Loucy (cell line): ENCODE data around the gene TNFRSF19.
"Not testable (repeated sequence)": the region's sequence is repeated elsewhere in the genome, so short reads cannot be mapped to it uniquely, and the experiment has no call there.

Experiments used
- H2AFZ ChIP-seq: fragments of 200-600 bp; sonication (generic); 2 replicates; pipeline ENCODE4 v1.6.0; 2016; ENCODE audit warnings: antibody characterized with exemption, mild to moderate bottlenecking, low read length, moderate library complexity
- H3F3A ChIP-seq: fragments of 200-600 bp; 2 replicates; pipeline ENCODE4 v1.6.0; 2016; ENCODE audit warnings: antibody characterized with exemption, low read depth, mild to moderate bottlenecking
- H3K27me3 ChIP-seq: fragments of 200-600 bp; sonication (generic); 2 replicates; pipeline ENCODE4 v1.6.1; 2014; ENCODE audit warnings: low read length, mild to moderate bottlenecking; ENCODE audit not compliant: insufficient read depth, poor library complexity, severe bottlenecking
- H3K36me3 ChIP-seq: fragments of 200-600 bp; sonication (generic); 2 replicates; pipeline ENCODE4 v1.6.1; 2016; ENCODE audit warnings: low read length; ENCODE audit not compliant: insufficient read depth
- H3K4me1 ChIP-seq: fragments of 200-600 bp; sonication (generic); 2 replicates; pipeline ENCODE4 v1.5.1; 2014; ENCODE audit warnings: low read length, mild to moderate bottlenecking; ENCODE audit not compliant: insufficient read depth, poor library complexity, severe bottlenecking
- H3K4me2 ChIP-seq: fragments of 200-600 bp; sonication (generic); 2 replicates; pipeline ENCODE4 v1.6.0; 2014; ENCODE audit warnings: antibody characterized with exemption, low read length, low read depth, mild to moderate bottlenecking; ENCODE audit not compliant: poor library complexity, severe bottlenecking
- H3K4me3 ChIP-seq: fragments of 200-600 bp; sonication (generic); 2 replicates; pipeline ENCODE4 v1.5.1; 2014; ENCODE audit warnings: low read length, mild to moderate bottlenecking, mixed read lengths; ENCODE audit not compliant: poor library complexity, severe bottlenecking
- H3K79me2 ChIP-seq: fragments of 200-600 bp; sonication (generic); 2 replicates; pipeline ENCODE4 v1.6.1; 2014; ENCODE audit warnings: low read length; ENCODE audit not compliant: insufficient read depth
- H3K9ac ChIP-seq: fragments of 200-600 bp; sonication (generic); 2 replicates; pipeline ENCODE4 v1.6.0; 2014; ENCODE audit warnings: mild to moderate bottlenecking, low read depth, low read length, moderate library complexity; ENCODE audit not compliant: poor library complexity, severe bottlenecking
- H3K9me2 ChIP-seq: fragments of 200-600 bp; sonication (generic); replicated peaks from 2 replicates; pipeline ENCODE4 v1.6.1; 2016; ENCODE audit warnings: low read depth, low read length, mixed read lengths
- H3K9me3 ChIP-seq: fragments of 200-600 bp; sonication (generic); 2 replicates; pipeline ENCODE4 v1.6.1; 2014; ENCODE audit warnings: mild to moderate bottlenecking, antibody characterized with exemption, low read length, low read depth; ENCODE audit not compliant: insufficient read depth
- H4K20me1 ChIP-seq: fragments of 200-600 bp; sonication (generic); 2 replicates; pipeline ENCODE4 v1.6.0; 2014; ENCODE audit warnings: antibody characterized with exemption, low read length, mild to moderate bottlenecking; ENCODE audit not compliant: insufficient read depth, poor library complexity, severe bottlenecking
- EZH2phosphoT487 ChIP-seq: fragments of 200-600 bp; IDR thresholded peaks from 2 replicates; pipeline ENCODE4 v1.6.1; 2018; ENCODE audit warnings: antibody characterized with exemption, mild to moderate bottlenecking, moderate library complexity, borderline replicate concordance
- TF ChIP-seq, protein P1 (sequence below): fragments of 200-600 bp; sonication (generic); conservative IDR thresholded peaks from 2 replicates; pipeline ENCODE4 v1.5.1; 2014; ENCODE audit warnings: mild to moderate bottlenecking, antibody characterized with exemption, low read length

The TNFRSF19 gene

DNA sequence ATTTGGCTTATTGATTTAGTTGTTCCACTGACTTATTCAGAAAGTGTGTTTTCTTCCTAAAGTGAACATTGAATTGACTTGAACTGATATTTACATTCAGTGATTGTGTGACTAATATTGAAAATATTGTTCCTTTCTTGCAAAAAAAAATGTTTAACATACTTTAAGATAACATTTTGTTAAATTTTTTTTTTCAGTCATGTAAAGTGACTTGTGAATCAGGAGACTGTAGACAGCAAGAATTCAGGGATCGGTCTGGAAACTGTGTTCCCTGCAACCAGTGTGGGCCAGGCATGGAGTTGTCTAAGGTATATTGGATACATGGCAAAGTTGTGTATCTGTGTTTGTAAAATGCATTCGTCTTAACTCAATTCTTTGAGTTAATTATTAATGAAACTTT, 22.9 kb downstream of the TNFRSF19 start:
- Histone ChIP-seq H2AFZ (no peak overlapping the region), H4K20me1 (no peaks in the 10 kb centered on the region), H3K9ac (no peak overlapping the region), H3K4me1 (no peaks in the 10 kb centered on the region), H3K9me2 (no peaks in the 10 kb centered on the region), H3K9me3 (no peaks in the 10 kb centered on the region), H3K36me3 (no peaks in the 10 kb centered on the region), H3K4me2 (no peak overlapping the region), H3K27me3 (no peaks in the 10 kb centered on the region), H3F3A (no peaks in the 10 kb centered on the region), H3K4me3 (no peak overlapping the region), H3K79me2 (no peaks in the 10 kb centered on the region)
- TF ChIP-seq, protein P1, sequence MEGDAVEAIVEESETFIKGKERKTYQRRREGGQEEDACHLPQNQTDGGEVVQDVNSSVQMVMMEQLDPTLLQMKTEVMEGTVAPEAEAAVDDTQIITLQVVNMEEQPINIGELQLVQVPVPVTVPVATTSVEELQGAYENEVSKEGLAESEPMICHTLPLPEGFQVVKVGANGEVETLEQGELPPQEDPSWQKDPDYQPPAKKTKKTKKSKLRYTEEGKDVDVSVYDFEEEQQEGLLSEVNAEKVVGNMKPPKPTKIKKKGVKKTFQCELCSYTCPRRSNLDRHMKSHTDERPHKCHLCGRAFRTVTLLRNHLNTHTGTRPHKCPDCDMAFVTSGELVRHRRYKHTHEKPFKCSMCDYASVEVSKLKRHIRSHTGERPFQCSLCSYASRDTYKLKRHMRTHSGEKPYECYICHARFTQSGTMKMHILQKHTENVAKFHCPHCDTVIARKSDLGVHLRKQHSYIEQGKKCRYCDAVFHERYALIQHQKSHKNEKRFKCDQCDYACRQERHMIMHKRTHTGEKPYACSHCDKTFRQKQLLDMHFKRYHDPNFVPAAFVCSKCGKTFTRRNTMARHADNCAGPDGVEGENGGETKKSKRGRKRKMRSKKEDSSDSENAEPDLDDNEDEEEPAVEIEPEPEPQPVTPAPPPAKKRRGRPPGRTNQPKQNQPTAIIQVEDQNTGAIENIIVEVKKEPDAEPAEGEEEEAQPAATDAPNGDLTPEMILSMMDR: no peak
- TF ChIP-seq EZH2phosphoT487: no peak

DNA sequence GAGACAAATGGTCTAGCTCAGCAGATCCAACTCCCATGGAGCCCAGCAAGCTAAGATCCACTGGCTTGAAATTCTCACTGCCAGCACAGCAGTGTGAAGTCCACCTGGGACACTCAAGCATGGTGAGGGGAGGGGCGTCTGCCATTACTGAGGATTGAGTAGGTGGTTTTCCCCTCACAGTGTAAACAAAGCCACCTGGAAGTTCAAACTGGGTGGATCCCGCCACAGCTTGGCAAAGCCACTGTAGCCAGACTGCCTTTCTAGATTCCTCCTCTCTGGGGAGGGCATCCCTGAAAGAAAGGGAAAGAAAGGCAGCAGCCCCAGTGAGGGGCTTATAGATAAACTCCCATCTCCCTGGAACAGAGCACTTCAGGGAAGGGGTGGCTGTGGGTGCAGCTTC, 24.1 kb downstream of the TNFRSF19 start:
- H4K20me1 ChIP-seq, H3K27me3 ChIP-seq, H3K79me2 ChIP-seq, H2AFZ ChIP-seq, H3K9me3 ChIP-seq, H3K9me2 ChIP-seq, H3K36me3 ChIP-seq, H3K4me1 ChIP-seq, H3K4me2 ChIP-seq, H3F3A ChIP-seq, H3K4me3 ChIP-seq, H3K9ac ChIP-seq: not testable (repeated sequence)

DNA sequence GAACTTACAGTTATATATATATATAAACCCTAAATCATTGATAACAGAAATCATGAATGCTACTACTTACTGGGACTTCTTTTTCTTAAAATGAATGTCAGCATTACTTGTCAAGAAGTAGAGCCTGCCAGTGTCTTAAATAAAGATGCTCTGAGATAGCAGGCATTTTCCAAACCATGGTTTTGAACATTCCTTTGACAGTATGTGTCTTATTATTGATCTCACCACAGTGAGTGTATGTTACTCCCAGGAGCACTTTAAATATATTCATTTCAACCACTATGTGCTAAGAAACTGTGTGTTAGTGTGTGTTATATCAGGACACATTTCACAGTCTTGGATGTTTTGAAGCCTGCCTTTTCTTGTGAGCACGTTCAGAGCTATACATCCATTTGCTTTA, 28.2 kb downstream of the TNFRSF19 start:
- no peaks in the 10 kb centered on the region for H3K27me3 ChIP-seq
- H3F3A ChIP-seq: no peaks in the 10 kb centered on the region
- no peaks in the 10 kb centered on the region for H3K36me3 ChIP-seq
- no peaks in the 10 kb centered on the region for H3K9me3 ChIP-seq
- no peaks in the 10 kb centered on the region for H3K4me1 ChIP-seq
- no peak overlapping the region for H2AFZ ChIP-seq
- TF ChIP-seq, protein P1: no peak
- TF ChIP-seq EZH2phosphoT487: no peak
- no peaks in the 10 kb centered on the region for H3K79me2 ChIP-seq
- H3K4me2 ChIP-seq: no peak overlapping the region
- H3K9me2 ChIP-seq: no peaks in the 10 kb centered on the region
- no peak overlapping the region for H3K4me3 ChIP-seq
- H4K20me1 ChIP-seq: no peaks in the 10 kb centered on the region
- no peak overlapping the region for H3K9ac ChIP-seq

GRCh38 chr13:23599083-23599925, 29.1 kb downstream of the TNFRSF19 start:
- Histone ChIP-seq H2AFZ (no peak overlapping the region), H3F3A (no peaks in the 10 kb centered on the region), H3K4me1 (no peaks in the 10 kb centered on the region), H3K4me2 (no peak overlapping the region), H3K9me2 (no peaks in the 10 kb centered on the region), H3K4me3 (no peak overlapping the region), H3K9ac (no peak overlapping the region), H4K20me1 (no peaks in the 10 kb centered on the region), H3K79me2 (no peaks in the 10 kb centered on the region), H3K9me3 (no peaks in the 10 kb centered on the region), H3K27me3 (no peaks in the 10 kb centered on the region), H3K36me3 (no peaks in the 10 kb centered on the region)
- TF ChIP-seq, protein P1: no peak
- TF ChIP-seq EZH2phosphoT487: no peak
